Spleen (tissue), 7 donors: Measurements from ENCODE around the gene PSMB9.

Experiments used
- CTCF ChIP-seq, 11 experiments: fragments of 200-600 bp in 7 of 11; fragments of 450-650 bp in 4 of 11; sonication (generic) in 4 of 11; IDR thresholded peaks in 8 of 11; conservative IDR thresholded peaks in 3 of 11; 1 replicate in 7 of 11; 2 replicates in 4 of 11; pipeline versions ENCODE4 v1.4.0 to v1.8.0; 2016 to 2021; ENCODE audit warnings: antibody characterized with exemption in 11 of 11, inconsistent platforms in 4 of 11, mild to moderate bottlenecking in 1 of 11
- POLR2AphosphoS5 ChIP-seq, 3 donors: sonication (generic); formaldehyde crosslinking; IDR thresholded peaks; one replicate each; pipeline ENCODE4 v1.5.1; 2017; ENCODE audit warnings: antibody characterized with exemption in 3 of 3
- donor health status: DM: no; HTN: no; CAD: no; lungs with moderate emphysema.
- donor health status: DM: no; HTN: no; CAD: no.
- donor health status: DM: no; HTN: no; CAD: no.

- TF ChIP-seq CTCF (IDR thresholded peaks at IDR 0.05 in 8 of 11, conservative IDR thresholded peaks at IDR 0.05 in 3 of 11) = no peak
- TF ChIP-seq POLR2AphosphoS5 (IDR thresholded peaks at IDR 0.05) = no peak
These were observed 17.1 kb upstream of the PSMB9 start for GRCh38 chr6:32836873-32837272.
